H9 (cell line): ENCODE data around the gene NOS1AP. TPM values are rescaled to one million over a fixed set of nuclear protein-coding genes. Genes with fewer than 3 reads are reported as not detected.

Source experiments
- DNase-seq: peaks from one replicate; pipeline ENCODE4 v3.0.0-alpha.2; 2017
- H2AFZ ChIP-seq: one replicate; pipeline ENCODE4 v1.6.1; 2013; ENCODE audit warnings: mild to moderate bottlenecking, low read length, control low read depth, moderate library complexity
- H2AK5ac ChIP-seq: 2 replicates; pipeline ENCODE4 v1.6.1; 2013; ENCODE audit warnings: low read length, control low read depth, mixed read lengths; ENCODE audit not compliant: insufficient read length
- H2BK120ac ChIP-seq: one replicate; pipeline ENCODE4 v1.6.1; 2013; ENCODE audit warnings: low read depth, mild to moderate bottlenecking, low read length, control low read depth, inconsistent platforms; ENCODE audit not compliant: poor library complexity, severe bottlenecking
- H2BK12ac ChIP-seq: 2 replicates; pipeline ENCODE4 v1.6.1; 2013; ENCODE audit warnings: low read length, control low read depth, mixed read lengths, low read depth; ENCODE audit not compliant: insufficient read length
- H2BK15ac ChIP-seq: 2 replicates; pipeline ENCODE4 v1.6.1; 2013; ENCODE audit warnings: low read depth, low read length, control low read depth
- H2BK20ac ChIP-seq: one replicate; pipeline ENCODE4 v1.6.1; 2013; ENCODE audit warnings: low read depth, mild to moderate bottlenecking, low read length, control low read depth, inconsistent platforms; ENCODE audit not compliant: poor library complexity, severe bottlenecking
- H2BK5ac ChIP-seq: 2 replicates; pipeline ENCODE4 v1.6.1; 2013; ENCODE audit warnings: low read length, control low read depth, mixed read lengths; ENCODE audit not compliant: insufficient read length
- H3K14ac ChIP-seq: 2 replicates; pipeline ENCODE4 v1.6.1; 2013; ENCODE audit warnings: low read length, control low read depth; ENCODE audit not compliant: insufficient read depth
- H3K18ac ChIP-seq: 2 replicates; pipeline ENCODE4 v1.6.1; 2013; ENCODE audit warnings: low read depth, mild to moderate bottlenecking, mixed read lengths, low read length, control low read depth; ENCODE audit not compliant: insufficient read length
- H3K23ac ChIP-seq: 2 replicates; pipeline ENCODE4 v1.6.1; 2013; ENCODE audit warnings: low read length, control low read depth, mixed read lengths, low read depth; ENCODE audit not compliant: insufficient read length
- H3K23me2 ChIP-seq: 2 replicates; pipeline ENCODE4 v1.6.1; 2013; ENCODE audit warnings: low read depth, mild to moderate bottlenecking, mixed read lengths, low read length, control low read depth; ENCODE audit not compliant: insufficient read length, poor library complexity, severe bottlenecking
- H3K27ac ChIP-seq: 2 replicates; pipeline ENCODE4 v1.5.1; 2013; ENCODE audit warnings: low read length, control low read depth, mixed read lengths, low read depth; ENCODE audit not compliant: insufficient read length
- H3K27me3 ChIP-seq: 2 replicates; pipeline ENCODE4 v1.6.1; 2013; ENCODE audit warnings: low read length, control low read depth, inconsistent platforms; ENCODE audit not compliant: insufficient read depth
- H3K4ac ChIP-seq: 2 replicates; pipeline ENCODE4 v1.6.1; 2013; ENCODE audit warnings: low read depth, mild to moderate bottlenecking, control low read depth, inconsistent platforms, low read length, moderate library complexity
- H3K4me1 ChIP-seq: 2 replicates; pipeline ENCODE4 v1.6.1; 2013; ENCODE audit warnings: low read length, control low read depth, inconsistent platforms; ENCODE audit not compliant: insufficient read depth
- H3K4me2 ChIP-seq: 2 replicates; pipeline ENCODE4 v1.6.1; 2013; ENCODE audit warnings: low read length, control low read depth, mixed read lengths; ENCODE audit not compliant: insufficient read length, insufficient read depth
- H3K56ac ChIP-seq: 2 replicates; pipeline ENCODE4 v1.6.1; 2013; ENCODE audit warnings: low read depth, mild to moderate bottlenecking, mixed read lengths, low read length, control low read depth; ENCODE audit not compliant: insufficient read length
- H3K79me1 ChIP-seq: 2 replicates; pipeline ENCODE4 v1.6.1; 2013; ENCODE audit warnings: low read depth, mild to moderate bottlenecking, moderate library complexity, low read length, control low read depth, inconsistent platforms; ENCODE audit not compliant: insufficient read depth, poor library complexity, severe bottlenecking
- H3K79me2 ChIP-seq: 2 replicates; pipeline ENCODE4 v1.6.1; 2013; ENCODE audit warnings: low read length, control low read depth, inconsistent platforms; ENCODE audit not compliant: insufficient read depth
- H3K9ac ChIP-seq: 2 replicates; pipeline ENCODE4 v1.6.1; 2013; ENCODE audit warnings: low read length, control low read depth, mixed read lengths; ENCODE audit not compliant: insufficient read length; ENCODE audit errors: extremely low read depth
- H3K9me3 ChIP-seq: one replicate; pipeline ENCODE4 v1.6.1; 2013; ENCODE audit warnings: low read depth, low read length, inconsistent platforms; ENCODE audit not compliant: control insufficient read depth
- H3T11ph ChIP-seq: one replicate; pipeline ENCODE4 v1.6.1; 2013; ENCODE audit warnings: mild to moderate bottlenecking, low read length, control low read depth, inconsistent platforms
- H4K20me1 ChIP-seq: one replicate; pipeline ENCODE4 v1.6.1; 2013; ENCODE audit not compliant: control insufficient read depth, insufficient read length, insufficient read depth
- H4K5ac ChIP-seq: 2 replicates; pipeline ENCODE4 v1.6.1; 2013; ENCODE audit warnings: low read depth, mild to moderate bottlenecking, mixed read lengths, low read length, control low read depth; ENCODE audit not compliant: insufficient read length
- H4K8ac ChIP-seq: replicated peaks from 2 replicates; pipeline ENCODE4 v1.6.1; 2013; ENCODE audit warnings: low read length, control low read depth, mixed read lengths, low read depth; ENCODE audit not compliant: insufficient read length
- H4K91ac ChIP-seq: 2 replicates; pipeline ENCODE4 v1.6.1; 2013; ENCODE audit warnings: low read depth, mild to moderate bottlenecking, moderate library complexity, mixed read lengths, low read length, control low read depth; ENCODE audit not compliant: insufficient read length
- H3K27ac Mint-ChIP-seq, 3 experiments: 2 replicates in 2 of 3; 3 replicates in 1 of 3; pipeline ENCODE4 v1.8.0; 2020 to 2021; ENCODE audit warnings: mixed read lengths in 3 of 3, mild to moderate bottlenecking in 1 of 3, moderate library complexity in 1 of 3
- H3K27me3 Mint-ChIP-seq: 2 replicates; pipeline ENCODE4 v1.8.0; 2021; ENCODE audit warnings: low read depth, mild to moderate bottlenecking, moderate library complexity, mixed read lengths
- H3K36me3 Mint-ChIP-seq, 3 experiments: 2 replicates in 2 of 3; 3 replicates in 1 of 3; pipeline ENCODE4 v1.8.0; 2020 to 2021; ENCODE audit warnings: low read depth in 3 of 3, mixed read lengths in 3 of 3; ENCODE audit not compliant: insufficient read depth in 1 of 3
- H3K4me1 Mint-ChIP-seq, 2 experiments: 2 replicates each; pipeline ENCODE4 v1.8.0; 2020; ENCODE audit warnings: mixed read lengths in 2 of 2
- H3K4me3 Mint-ChIP-seq, 2 experiments: 2 replicates in 1 of 2; 3 replicates in 1 of 2; pipeline ENCODE4 v1.8.0; 2020 to 2021; ENCODE audit warnings: mild to moderate bottlenecking in 2 of 2, mixed read lengths in 2 of 2, moderate library complexity in 1 of 2
- H3K9me3 Mint-ChIP-seq, 2 experiments: 2 replicates in 1 of 2; 3 replicates in 1 of 2; pipeline ENCODE4 v1.8.0; 2020; ENCODE audit warnings: mild to moderate bottlenecking in 2 of 2, mixed read lengths in 2 of 2, moderate library complexity in 1 of 2
- CTCF ChIP-seq: fragments of 200-600 bp; sonication (generic); conservative IDR thresholded peaks from 3 replicates; pipeline ENCODE4 v1.8.0; 2021; ENCODE audit warnings: antibody characterized with exemption, mild to moderate bottlenecking
- WGBS: extraction: QIAGEN DNeasy Blood & Tissue Kit; methylation state at CpG from one replicate; pipeline ENCODE4 v1.1.7; 2013; ENCODE audit warnings: missing lambda C conversion rate, low lambda C conversion rate, mixed read lengths; ENCODE audit not compliant: insufficient read length; ENCODE audit errors: extremely low coverage; 5-methylcytosine and 5-hydroxymethylcytosine counted together
- total RNA-seq: library from RNA; stranded (reverse); gene quantifications from 2 replicates; pipeline ENCODE4 v1.2.1, GENCODE V29; 2021

The NOS1AP gene
- total RNA-seq, 1 experiment from 2014 or later, result 8.4 TPM

- Mint-ChIP-seq H3K9me3 (peaks cover 4 to 6% of the 10 kb centered on the region in 2 experiments; a peak in 3 of 5 replicates), H3K4me1 (peaks cover 41 to 42% of the 10 kb centered on the region in 2 experiments), H3K27ac (peak overlapping the region in 2 of 3 experiments; percentile 34 to 44; a peak in 4 of 7 replicates), H3K27me3 (peaks cover 5% of the 10 kb centered on the region), H3K4me3 (peak overlapping the region; percentile 79 to 81), H3K36me3 (peaks cover 16 to 23% (median 19%) of the 10 kb centered on the region in 3 experiments)
- Histone ChIP-seq H4K8ac (no peak overlapping the region), H3K23me2 (peaks cover 16% of the 10 kb centered on the region), H4K20me1 (no peaks in the 10 kb centered on the region), H3T11ph (no peak overlapping the region), H2BK15ac (no peak overlapping the region), H3K4ac (no peak overlapping the region), H2BK120ac (no peak overlapping the region), H3K14ac (no peak overlapping the region; the same call in 1 of the 2 replicates), H2AK5ac (no peak overlapping the region), H2BK5ac (no peak overlapping the region), H4K5ac (no peak overlapping the region), H2AFZ (no peak overlapping the region), H4K91ac (no peak overlapping the region), H3K9ac (peak overlapping the region; percentile 28), H3K4me2 (peak overlapping the region; percentile 75), H2BK20ac (no peak overlapping the region), H3K79me1 (peaks cover 2% of the 10 kb centered on the region), H3K56ac (no peak overlapping the region), H3K4me1 (peaks cover 13% of the 10 kb centered on the region), H3K27ac (no peak overlapping the region), H3K23ac (no peak overlapping the region), H3K27me3 (no peaks in the 10 kb centered on the region), H3K9me3 (no peaks in the 10 kb centered on the region), H3K79me2 (peaks cover 8% of the 10 kb centered on the region; the same call in 1 of the 2 replicates), H3K18ac (no peak overlapping the region), H2BK12ac (no peak overlapping the region)
- TF ChIP-seq CTCF, result no peak
- WGBS, result no CpG with 5 or more reads among the region's 7 CpGs
- DNase-seq, result peak; percentile 59
Measured at GRCh38 chr1:162070825-162071224, 1.3 kb downstream of the NOS1AP start.
